Upper lobe of left lung (tissue), 4 donors: Measurements from ENCODE around the gene TYRP1.

Source experiments
- EP300 ChIP-seq, 4 donors: sonication (generic); formaldehyde crosslinking; IDR thresholded peaks; one replicate each; pipeline ENCODE4 v1.5.1; 2017; ENCODE audit warnings: antibody characterized with exemption in 4 of 4, control low read depth in 2 of 4
- TF ChIP-seq, protein P1 (sequence below), 6 experiments: fragments of 450-650 bp in 4 of 6; fragments of 200-600 bp in 2 of 6; sonication (generic) in 2 of 6; IDR thresholded peaks; one replicate each; pipeline ENCODE4 v1.5.1; 2016 to 2019; ENCODE audit warnings: antibody characterized with exemption in 6 of 6

- TF ChIP-seq, protein P1, sequence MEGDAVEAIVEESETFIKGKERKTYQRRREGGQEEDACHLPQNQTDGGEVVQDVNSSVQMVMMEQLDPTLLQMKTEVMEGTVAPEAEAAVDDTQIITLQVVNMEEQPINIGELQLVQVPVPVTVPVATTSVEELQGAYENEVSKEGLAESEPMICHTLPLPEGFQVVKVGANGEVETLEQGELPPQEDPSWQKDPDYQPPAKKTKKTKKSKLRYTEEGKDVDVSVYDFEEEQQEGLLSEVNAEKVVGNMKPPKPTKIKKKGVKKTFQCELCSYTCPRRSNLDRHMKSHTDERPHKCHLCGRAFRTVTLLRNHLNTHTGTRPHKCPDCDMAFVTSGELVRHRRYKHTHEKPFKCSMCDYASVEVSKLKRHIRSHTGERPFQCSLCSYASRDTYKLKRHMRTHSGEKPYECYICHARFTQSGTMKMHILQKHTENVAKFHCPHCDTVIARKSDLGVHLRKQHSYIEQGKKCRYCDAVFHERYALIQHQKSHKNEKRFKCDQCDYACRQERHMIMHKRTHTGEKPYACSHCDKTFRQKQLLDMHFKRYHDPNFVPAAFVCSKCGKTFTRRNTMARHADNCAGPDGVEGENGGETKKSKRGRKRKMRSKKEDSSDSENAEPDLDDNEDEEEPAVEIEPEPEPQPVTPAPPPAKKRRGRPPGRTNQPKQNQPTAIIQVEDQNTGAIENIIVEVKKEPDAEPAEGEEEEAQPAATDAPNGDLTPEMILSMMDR (IDR thresholded peaks at IDR 0.05) = no peak
- TF ChIP-seq EP300 (IDR thresholded peaks at IDR 0.05) = no peak
Measured at GRCh38 chr9:12697719-12698118, 4.5 kb downstream of the TYRP1 start.
